Type B pancreatic cell (in vitro differentiated cells): ENCODE measurements around the gene SLC37A2. TPM values are rescaled to one million over a fixed set of nuclear protein-coding genes. Genes with fewer than 3 reads are reported as not detected.
"Not testable (repeated sequence)": the region's sequence is repeated elsewhere in the genome, so short reads cannot be mapped to it uniquely, and the experiment has no call there.

ENCODE experiments used
- DNase-seq: peaks from one replicate; pipeline ENCODE4 v3.0.0; 2021; ENCODE audit warnings: mixed read lengths; ENCODE audit not compliant: unreplicated experiment; ENCODE audit errors: extremely low spot score
- H3K27ac Mint-ChIP-seq: 2 replicates; pipeline ENCODE4 v1.8.0; 2021; ENCODE audit warnings: mild to moderate bottlenecking, mixed read lengths
- H3K27me3 Mint-ChIP-seq: 2 replicates; pipeline ENCODE4 v1.8.0; 2021; ENCODE audit warnings: mixed read lengths
- H3K36me3 Mint-ChIP-seq: 2 replicates; pipeline ENCODE4 v1.8.0; 2021; ENCODE audit warnings: mixed read lengths
- H3K4me1 Mint-ChIP-seq: one replicate; pipeline ENCODE4 v1.8.0; 2021; ENCODE audit warnings: mixed read lengths; ENCODE audit not compliant: unreplicated experiment
- H3K4me3 Mint-ChIP-seq: 2 replicates; pipeline ENCODE4 v1.8.0; 2021; ENCODE audit warnings: mild to moderate bottlenecking, mixed read lengths
- H3K9me3 Mint-ChIP-seq: 2 replicates; pipeline ENCODE4 v1.8.0; 2021; ENCODE audit warnings: mixed read lengths
- total RNA-seq: library from RNA; stranded (reverse); gene quantifications from 2 replicates; pipeline ENCODE4 v1.2.1, GENCODE V29; 2021; ENCODE audit warnings: low replicate concordance
- TF ChIP-seq, protein P1 (sequence below): fragments of 200-600 bp; sonication (generic); conservative IDR thresholded peaks from 2 replicates; pipeline ENCODE4 v1.5.0; 2021; ENCODE audit warnings: antibody characterized with exemption, mild to moderate bottlenecking

The SLC37A2 gene
- total RNA-seq, 1 donor from 2014 or later = 1.3 TPM

DNA sequence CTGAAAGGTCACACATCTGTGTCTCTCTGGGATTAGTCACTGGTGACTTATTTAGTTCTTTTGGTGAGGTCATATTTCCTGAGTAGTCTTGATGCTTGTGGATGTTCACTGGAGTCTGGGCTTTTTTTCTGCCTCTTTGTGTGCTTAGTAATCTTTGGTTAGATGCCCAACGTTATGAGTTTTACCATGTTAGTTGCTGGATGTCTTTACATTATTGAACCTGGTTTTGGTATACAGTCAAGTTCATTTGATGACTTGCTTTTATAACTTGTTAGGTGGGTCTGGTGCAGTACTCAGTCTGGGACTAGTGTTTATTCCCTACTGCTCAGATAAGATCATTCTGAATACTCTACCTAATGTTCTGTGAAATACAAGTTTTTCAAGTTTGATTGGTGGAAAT is 26.2 kb upstream of the SLC37A2 start:
- Mint-ChIP-seq H3K4me3 (no peak overlapping the region), H3K36me3 (peaks cover 7% of the 10 kb centered on the region), H3K27me3 (no peaks in the 10 kb centered on the region), H3K4me1 (no peaks in the 10 kb centered on the region), H3K27ac (no peak overlapping the region), H3K9me3 (peaks cover 15% of the 10 kb centered on the region)
- TF ChIP-seq, protein P1, sequence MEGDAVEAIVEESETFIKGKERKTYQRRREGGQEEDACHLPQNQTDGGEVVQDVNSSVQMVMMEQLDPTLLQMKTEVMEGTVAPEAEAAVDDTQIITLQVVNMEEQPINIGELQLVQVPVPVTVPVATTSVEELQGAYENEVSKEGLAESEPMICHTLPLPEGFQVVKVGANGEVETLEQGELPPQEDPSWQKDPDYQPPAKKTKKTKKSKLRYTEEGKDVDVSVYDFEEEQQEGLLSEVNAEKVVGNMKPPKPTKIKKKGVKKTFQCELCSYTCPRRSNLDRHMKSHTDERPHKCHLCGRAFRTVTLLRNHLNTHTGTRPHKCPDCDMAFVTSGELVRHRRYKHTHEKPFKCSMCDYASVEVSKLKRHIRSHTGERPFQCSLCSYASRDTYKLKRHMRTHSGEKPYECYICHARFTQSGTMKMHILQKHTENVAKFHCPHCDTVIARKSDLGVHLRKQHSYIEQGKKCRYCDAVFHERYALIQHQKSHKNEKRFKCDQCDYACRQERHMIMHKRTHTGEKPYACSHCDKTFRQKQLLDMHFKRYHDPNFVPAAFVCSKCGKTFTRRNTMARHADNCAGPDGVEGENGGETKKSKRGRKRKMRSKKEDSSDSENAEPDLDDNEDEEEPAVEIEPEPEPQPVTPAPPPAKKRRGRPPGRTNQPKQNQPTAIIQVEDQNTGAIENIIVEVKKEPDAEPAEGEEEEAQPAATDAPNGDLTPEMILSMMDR = no peak
- DNase-seq = no peak

DNA sequence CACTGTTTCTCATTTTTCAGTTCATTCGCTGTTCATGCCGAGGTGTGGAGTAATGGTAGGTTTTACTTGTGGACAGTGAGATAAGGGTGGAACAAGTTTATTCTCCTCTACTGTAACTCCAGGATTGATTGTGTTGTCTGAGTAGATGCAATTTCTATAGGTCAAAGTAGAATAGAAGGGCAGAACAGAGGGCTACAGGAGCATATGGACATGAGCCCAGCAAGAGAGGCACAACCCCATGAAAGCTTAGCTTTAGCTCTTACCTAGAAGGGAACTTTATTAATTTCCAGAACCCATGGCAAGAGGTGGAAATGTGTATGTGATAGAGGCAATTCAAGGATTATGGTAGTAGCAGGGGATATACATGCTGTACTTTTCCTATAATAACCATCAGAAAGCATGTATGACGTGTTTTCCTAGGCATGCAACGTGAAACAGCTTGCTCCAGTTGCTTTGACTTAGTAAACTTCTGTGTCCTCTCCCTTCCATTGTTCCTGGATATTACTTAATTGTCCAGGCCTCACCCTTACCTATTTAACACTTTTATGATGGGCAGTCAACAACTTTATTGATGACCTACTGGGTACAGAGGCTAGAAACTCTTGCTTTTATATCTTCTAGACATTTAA is 13.8 kb upstream of the SLC37A2 start:
- TF ChIP-seq, protein P1 = no peak
- Mint-ChIP-seq H3K36me3 (no peaks in the 10 kb centered on the region), H3K27ac (no peak overlapping the region), H3K4me3 (no peak overlapping the region), H3K27me3 (no peaks in the 10 kb centered on the region), H3K4me1 (no peaks in the 10 kb centered on the region), H3K9me3 (no peaks in the 10 kb centered on the region)
- no peak for DNase-seq

DNA sequence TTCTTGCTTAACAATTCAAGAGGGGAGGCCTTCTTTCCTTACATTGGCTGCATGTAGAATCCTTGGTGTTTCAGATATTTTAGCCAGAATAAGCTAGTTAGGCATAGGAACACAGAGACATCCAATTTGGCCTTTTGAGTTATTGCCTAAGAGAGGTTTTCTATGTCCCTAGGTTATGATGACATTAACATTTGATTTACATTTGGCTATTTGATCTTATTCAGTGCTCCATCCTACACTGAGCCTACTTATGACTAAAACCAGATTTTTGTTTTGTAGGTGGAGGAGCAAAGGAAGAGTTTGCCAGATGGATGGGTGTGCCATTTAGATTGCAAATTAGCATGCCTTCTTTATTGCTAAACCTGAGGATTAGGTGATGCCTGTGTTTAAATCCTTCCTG is 11.1 kb upstream of the SLC37A2 start:
- H3K27me3 Mint-ChIP-seq = no peaks in the 10 kb centered on the region
- no peak overlapping the region for H3K4me3 Mint-ChIP-seq
- no peak overlapping the region for H3K27ac Mint-ChIP-seq
- H3K9me3 Mint-ChIP-seq = no peaks in the 10 kb centered on the region
- peaks cover 2% of the 10 kb centered on the region for H3K4me1 Mint-ChIP-seq
- no peak for DNase-seq
- TF ChIP-seq, protein P1 = no peak
- no peaks in the 10 kb centered on the region for H3K36me3 Mint-ChIP-seq

DNA sequence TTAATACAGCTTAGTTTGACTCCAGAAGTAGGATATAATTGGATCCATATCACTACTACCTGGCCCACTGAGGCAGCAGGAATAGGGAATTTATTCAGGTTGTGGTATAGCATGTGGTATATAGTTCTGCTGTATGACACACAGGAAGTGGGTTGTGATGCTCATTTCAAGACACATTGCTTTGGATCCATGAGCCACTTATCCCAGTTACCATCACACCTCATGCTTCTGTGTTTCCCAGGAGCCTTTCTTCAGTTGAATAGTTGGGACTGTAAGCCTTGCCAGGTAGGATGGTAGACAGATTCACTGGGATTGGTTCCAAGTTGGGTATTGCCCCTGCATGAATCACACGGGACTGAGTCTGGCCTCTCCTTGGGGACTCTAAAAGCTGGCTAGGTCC is 9.9 kb upstream of the SLC37A2 start:
- no peaks in the 10 kb centered on the region for H3K9me3 Mint-ChIP-seq
- H3K36me3 Mint-ChIP-seq = no peaks in the 10 kb centered on the region
- no peak for DNase-seq
- no peak overlapping the region for H3K27ac Mint-ChIP-seq
- peaks cover 4% of the 10 kb centered on the region for H3K4me1 Mint-ChIP-seq
- TF ChIP-seq, protein P1 = no peak
- no peak overlapping the region for H3K4me3 Mint-ChIP-seq
- no peaks in the 10 kb centered on the region for H3K27me3 Mint-ChIP-seq

DNA sequence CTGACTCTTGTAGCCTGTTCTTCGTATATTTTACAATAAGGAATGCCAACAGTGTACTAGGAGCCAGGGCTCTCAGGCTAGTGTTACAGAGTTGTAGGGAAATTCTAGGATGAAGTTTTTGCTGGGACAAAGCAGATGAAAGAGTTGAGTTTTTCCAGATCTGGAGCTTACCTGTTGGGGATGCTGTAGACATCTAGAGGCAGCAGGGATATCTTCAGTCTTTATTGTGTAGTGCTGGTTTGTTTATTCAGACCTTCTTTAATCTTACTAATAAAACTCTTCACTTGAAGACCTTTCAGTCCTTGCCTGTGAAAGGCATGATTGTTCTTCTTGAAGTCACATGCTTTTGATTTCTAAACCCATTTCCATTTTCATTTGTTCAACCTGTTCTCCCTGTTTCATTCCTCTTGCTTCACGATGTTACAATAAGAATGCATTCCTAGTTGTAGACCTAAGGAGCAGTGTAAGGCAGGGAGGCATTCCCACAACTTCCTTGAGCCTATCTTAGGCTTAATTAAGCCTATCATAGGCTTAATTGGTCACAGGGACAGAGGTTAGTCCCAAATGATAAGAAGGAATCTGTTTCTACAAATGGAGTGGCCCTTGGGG is 7.9 kb upstream of the SLC37A2 start:
- H3K36me3 Mint-ChIP-seq = no peaks in the 10 kb centered on the region
- H3K4me1 Mint-ChIP-seq = peaks cover 4% of the 10 kb centered on the region
- H3K9me3 Mint-ChIP-seq = no peaks in the 10 kb centered on the region
- H3K27ac Mint-ChIP-seq = no peak overlapping the region
- peaks cover 8% of the 10 kb centered on the region for H3K27me3 Mint-ChIP-seq
- DNase-seq = no peak
- no peak overlapping the region for H3K4me3 Mint-ChIP-seq
- TF ChIP-seq, protein P1 = no peak

DNA sequence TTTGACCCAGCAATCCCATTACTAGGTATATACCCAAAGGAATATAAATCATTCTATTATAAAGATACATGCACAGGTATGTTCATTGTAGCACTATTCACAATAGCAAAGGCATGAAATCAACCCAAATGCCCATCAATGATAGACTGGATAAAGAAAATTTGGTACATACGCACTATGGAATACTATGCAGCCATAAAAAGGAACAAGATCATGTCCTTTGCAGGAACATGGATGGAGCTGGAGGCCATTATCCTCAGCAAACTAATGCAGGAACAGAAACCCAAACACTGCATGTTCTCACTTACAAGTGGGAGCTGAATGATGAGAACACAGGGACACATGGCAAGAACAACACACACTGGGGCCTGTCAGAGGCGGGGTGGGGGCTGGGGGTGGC is 7.0 kb upstream of the SLC37A2 start:
- H3K4me3 Mint-ChIP-seq, H3K36me3 Mint-ChIP-seq, H3K27ac Mint-ChIP-seq, H3K9me3 Mint-ChIP-seq, H3K4me1 Mint-ChIP-seq, DNase-seq: not testable (repeated sequence)
- H3K27me3 Mint-ChIP-seq = peaks cover 17% of the 10 kb centered on the region
